Bronchial epithelial cell (primary cell): ENCODE results near the gene ZNF319. TPM values are rescaled to one million over a fixed set of nuclear protein-coding genes. Genes with fewer than 3 reads are reported as not detected.
A peak's percentile ranks its signal among the peaks of the same experiment; 100 is the strongest.

Experiments used
- DNase-seq: peaks from one replicate; pipeline ENCODE4 v3.0.0-alpha.2; 2010; ENCODE audit warnings: low read depth
- FAIRE-seq: peaks from 2 replicates; lab custom pipeline; 2011; peaks lifted over from hg19 to GRCh38; lab: Jason Lieb, UNC
- H3K27me3 ChIP-seq: 2 replicates; pipeline ENCODE4 v1.5.1; 2011; ENCODE audit warnings: low read length; ENCODE audit not compliant: control insufficient read depth, insufficient read depth
- H3K36me3 ChIP-seq: 2 replicates; pipeline ENCODE4 v1.5.1; 2011; ENCODE audit warnings: low read length; ENCODE audit not compliant: control insufficient read depth, insufficient read depth
- H3K4me3 ChIP-seq: 2 replicates; pipeline ENCODE4 v1.5.1; 2011; ENCODE audit warnings: mild to moderate bottlenecking, low read depth, low read length, control low read depth
- total RNA-seq: library from RNA; depleted of rRNA; stranded (reverse); fragments of >200 nt; gene quantifications from 2 replicates; pipeline ENCODE4 v1.2.1, GENCODE V29; 2014
- TF ChIP-seq, protein P1 (sequence below): IDR thresholded peaks from 2 replicates; pipeline ENCODE4 v1.5.1; 2011; ENCODE audit warnings: mild to moderate bottlenecking, moderate library complexity, low read length, control low read depth, inconsistent platforms; ENCODE audit not compliant: insufficient read depth, severe bottlenecking

Gene ZNF319
- total RNA-seq, 1 donor from 2014 or later, result 2.4 TPM

DNA sequence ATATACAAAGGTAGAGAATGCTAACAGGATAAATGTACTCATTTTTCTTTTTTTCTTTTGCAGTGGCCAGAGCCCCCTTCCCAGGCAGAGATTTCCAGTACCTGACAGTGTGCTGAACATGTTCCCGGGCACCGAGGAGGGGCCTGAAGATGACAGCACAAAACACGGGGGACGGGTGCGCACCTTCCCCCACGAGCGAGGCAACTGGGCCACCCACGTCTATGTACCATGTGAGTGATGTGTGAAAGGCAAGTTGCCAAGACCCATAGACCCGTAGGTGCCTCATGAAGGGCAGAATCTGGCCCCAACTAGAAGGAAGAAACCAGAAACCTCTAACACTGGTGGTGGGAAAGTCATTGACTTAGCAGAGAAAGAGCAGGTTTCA lies 1.9 kb upstream of the ZNF319 start:
- no peak for DNase-seq
- H3K27me3 ChIP-seq, result no peaks in the 10 kb centered on the region
- H3K4me3 ChIP-seq, result no peak overlapping the region
- no peak for FAIRE-seq
- TF ChIP-seq, protein P1, sequence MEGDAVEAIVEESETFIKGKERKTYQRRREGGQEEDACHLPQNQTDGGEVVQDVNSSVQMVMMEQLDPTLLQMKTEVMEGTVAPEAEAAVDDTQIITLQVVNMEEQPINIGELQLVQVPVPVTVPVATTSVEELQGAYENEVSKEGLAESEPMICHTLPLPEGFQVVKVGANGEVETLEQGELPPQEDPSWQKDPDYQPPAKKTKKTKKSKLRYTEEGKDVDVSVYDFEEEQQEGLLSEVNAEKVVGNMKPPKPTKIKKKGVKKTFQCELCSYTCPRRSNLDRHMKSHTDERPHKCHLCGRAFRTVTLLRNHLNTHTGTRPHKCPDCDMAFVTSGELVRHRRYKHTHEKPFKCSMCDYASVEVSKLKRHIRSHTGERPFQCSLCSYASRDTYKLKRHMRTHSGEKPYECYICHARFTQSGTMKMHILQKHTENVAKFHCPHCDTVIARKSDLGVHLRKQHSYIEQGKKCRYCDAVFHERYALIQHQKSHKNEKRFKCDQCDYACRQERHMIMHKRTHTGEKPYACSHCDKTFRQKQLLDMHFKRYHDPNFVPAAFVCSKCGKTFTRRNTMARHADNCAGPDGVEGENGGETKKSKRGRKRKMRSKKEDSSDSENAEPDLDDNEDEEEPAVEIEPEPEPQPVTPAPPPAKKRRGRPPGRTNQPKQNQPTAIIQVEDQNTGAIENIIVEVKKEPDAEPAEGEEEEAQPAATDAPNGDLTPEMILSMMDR, result no peak
- peaks cover 6% of the 10 kb centered on the region for H3K36me3 ChIP-seq

DNA sequence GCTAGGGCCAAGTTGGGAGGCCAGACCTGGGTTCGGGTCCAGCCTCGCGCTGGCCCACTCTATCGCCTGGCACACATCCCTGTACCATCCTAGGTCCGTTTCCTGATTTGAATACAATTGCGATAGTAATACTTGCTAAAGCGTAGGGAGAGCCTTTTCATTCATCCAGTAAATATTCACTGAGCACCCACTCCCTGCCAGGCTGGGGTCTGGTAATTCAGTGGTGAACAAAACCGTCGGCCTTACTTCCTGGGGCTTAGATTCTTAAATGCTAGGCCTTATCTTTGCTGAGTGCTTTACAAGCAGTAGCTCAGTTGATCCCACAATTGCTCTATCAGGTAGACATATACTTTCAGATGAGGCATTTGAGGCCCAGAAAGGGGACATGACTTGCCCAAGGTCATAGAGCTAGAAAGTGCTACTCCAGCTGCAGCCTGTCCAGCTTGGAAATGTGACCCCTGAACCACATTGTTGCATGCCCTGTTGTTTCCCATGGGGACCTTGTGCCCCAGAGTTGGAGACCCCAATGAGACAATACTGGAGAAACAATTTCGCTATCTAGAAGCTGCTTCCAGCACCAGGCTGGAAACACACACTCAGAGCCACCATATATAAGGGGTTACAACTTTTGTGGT lies 1.4 kb upstream of the ZNF319 start:
- FAIRE-seq (no peak), DNase-seq (no peak)
- H3K4me3 ChIP-seq, result peak overlapping the region; percentile 95
- TF ChIP-seq, protein P1, result no peak
- no peaks in the 10 kb centered on the region for H3K27me3 ChIP-seq
- peaks cover 11% of the 10 kb centered on the region for H3K36me3 ChIP-seq

DNA sequence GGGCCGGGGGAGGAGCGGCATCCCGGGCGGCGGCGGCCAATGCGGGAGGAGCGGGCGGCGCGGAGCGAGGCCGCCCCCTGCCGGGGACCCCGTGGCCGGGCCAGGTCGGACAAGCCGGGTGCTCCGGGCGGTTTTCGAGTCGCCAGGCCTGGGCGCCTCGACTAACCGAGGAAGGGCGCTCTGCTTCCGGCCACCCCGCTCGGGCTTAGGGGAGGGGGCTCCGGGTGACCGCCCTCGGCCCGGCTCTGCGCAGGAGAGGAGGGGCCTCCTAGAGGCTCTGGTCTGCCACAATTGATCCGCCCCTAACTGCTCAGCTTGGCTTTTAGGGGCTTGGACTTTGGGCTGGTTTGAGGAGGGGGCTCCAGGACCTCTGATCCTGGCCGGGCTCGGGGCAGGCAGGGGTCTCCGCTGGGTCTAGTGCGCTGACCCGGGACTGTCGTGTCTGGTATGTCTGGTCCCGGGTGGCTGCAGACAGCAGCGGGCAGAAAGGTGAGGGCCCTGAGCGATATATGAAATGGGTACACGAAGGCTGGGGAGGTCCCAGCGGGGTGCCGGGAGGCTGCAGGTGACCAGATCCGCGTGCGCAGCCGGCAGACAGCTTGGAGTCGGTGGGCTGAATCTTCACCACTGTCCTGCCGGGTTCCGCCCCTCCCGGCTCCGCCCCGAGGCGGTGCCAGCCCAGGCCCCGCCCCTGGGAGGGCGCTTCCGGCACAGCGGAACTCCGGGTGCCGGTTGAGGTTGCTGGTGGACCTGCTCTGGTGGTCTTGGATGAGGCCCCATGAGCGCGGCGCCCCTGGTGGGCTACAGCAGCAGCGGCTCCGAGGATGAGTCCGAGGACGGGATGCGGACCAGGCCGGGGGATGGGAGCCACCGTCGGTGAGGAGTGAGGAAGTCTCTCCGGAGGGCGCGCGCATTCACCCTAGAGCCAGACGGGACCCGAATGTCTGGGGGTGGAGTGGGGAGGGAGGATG lies 519 bp upstream of the ZNF319 start, which contains the start of gene USB1:
USB1 (plus strand) TSS at position 702 of the 971 bp plus-strand sequence; CDS start at position 779, 77 bp downstream.
- TF ChIP-seq, protein P1, result peak; percentile 78
- FAIRE-seq (no peak), DNase-seq (peak; percentile 77)
- H3K27me3 ChIP-seq, result no peaks in the 10 kb centered on the region
- H3K36me3 ChIP-seq, result peaks cover 19% of the 10 kb centered on the region
- peak within 1 kb of the TSS; percentile 95 for H3K4me3 ChIP-seq

DNA sequence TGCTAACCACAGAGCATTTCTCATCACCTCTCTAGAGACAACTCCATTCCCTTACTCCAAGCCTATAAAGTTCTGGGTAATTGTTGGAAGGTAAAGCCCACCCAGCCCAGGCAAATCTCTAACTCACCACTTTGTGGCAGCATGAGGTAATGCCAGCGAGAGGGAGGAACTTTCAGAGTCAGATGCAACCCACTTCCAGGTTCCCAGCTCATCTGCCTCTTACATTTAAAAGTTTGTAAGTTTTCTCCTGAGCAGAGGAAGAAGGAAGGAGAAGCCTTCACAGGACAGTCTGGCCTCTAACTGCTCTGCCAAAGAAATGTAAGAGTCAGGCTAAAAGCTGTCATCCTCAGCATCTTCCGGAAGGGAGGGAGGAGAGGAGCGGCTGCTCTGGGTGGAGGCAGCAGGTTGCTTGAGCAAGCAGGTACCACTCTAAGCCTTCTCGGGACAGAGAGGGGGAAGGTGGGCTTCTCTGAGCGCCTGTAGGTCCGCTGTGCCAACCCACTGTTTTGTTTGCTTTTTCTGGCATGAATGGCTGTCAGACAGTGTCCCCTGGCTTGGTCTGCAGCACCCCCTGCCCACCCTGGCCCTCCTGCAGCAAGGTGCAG lies 1.0 kb downstream of the ZNF319 start:
- FAIRE-seq (no peak), DNase-seq (peak; percentile 44)
- no peaks in the 10 kb centered on the region for H3K27me3 ChIP-seq
- H3K4me3 ChIP-seq, result peak overlapping the region; percentile 95
- TF ChIP-seq, protein P1, result no peak
- H3K36me3 ChIP-seq, result peaks cover 26% of the 10 kb centered on the region

DNA sequence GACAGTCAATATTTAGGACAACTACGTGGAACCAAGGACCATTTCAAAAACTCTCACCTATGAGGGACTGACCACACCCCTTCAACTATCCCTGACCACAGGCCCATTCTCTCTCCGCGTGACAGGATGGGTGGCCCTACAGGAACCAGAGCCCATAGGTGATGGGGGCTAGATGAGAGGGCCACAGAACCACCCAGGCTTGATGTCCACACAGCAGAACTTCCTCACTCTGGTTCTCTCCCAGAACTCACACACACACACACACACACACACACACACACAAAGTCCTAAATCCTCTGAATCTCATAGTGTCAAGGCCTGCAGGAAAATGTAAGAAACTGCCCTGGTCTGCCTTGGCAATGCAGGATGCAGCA lies 1.5 kb downstream of the ZNF319 start:
- DNase-seq, result no peak
- FAIRE-seq, result peak; percentile 86
- peaks cover 26% of the 10 kb centered on the region for H3K36me3 ChIP-seq
- no peak overlapping the region for H3K4me3 ChIP-seq
- no peaks in the 10 kb centered on the region for H3K27me3 ChIP-seq
- TF ChIP-seq, protein P1, result no peak
